NCI-H2227 treated with DMSO at 0.1 percent for 48 hours (cell line): ENCODE measurements around the gene GOLGA6A.
"Not testable (repeated sequence)": the region's sequence is repeated elsewhere in the genome, so short reads cannot be mapped to it uniquely, and the experiment has no call there.

Experiments used
- DNase-seq: peaks from one replicate; lab custom pipeline; 2025; lab: John Stamatoyannopoulos, UW

GOLGA6A gene

DNA sequence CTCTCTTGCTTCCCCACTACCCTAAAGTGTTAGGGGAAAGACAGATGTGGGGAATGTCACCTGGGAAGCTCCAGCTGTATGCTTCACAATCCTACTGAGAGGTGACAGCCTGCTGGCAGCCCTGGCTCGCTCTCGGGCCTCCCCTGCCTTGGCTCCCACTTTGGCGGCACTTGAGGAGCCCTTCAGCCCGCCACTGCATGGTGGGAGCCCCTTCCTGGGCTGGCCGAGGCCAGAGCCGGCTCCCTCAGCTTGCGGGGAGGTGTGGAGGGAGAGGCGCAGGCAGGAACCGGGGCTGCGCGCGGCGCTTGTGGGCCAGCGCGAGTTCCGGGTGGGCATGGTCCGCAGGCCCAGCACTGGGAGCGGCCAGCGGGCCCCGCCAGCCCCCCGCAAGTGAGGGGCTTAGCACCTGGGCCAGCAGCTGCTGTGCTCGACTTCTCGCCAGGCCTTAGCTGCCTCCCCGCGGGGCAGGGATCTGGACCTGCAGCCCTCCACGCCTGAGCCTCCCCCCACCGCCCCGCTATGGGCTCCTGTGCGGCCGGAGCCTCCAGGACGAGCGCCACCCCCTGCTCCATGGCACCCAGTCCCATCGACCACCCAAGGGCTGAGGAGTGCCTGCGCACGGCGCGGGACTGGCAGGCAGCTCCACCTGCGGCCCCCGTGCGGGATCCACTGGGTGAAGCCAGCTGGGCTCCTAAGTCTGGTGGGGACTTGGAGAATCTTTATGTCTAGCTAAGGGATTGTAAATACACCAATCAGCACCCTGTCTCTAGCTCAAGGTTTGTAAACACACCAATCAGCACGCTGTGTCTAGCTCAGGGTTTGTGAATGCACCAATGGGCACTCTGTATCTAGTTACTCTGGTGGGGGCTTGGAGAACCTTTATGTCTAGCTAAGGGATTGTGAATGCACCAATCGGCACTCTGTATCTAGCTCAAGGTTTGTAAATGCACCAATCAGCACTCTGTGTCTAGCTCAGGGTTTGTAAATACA lies 29.8 kb downstream of the GOLGA6A start:
- not testable (repeated sequence) for DNase-seq

DNA sequence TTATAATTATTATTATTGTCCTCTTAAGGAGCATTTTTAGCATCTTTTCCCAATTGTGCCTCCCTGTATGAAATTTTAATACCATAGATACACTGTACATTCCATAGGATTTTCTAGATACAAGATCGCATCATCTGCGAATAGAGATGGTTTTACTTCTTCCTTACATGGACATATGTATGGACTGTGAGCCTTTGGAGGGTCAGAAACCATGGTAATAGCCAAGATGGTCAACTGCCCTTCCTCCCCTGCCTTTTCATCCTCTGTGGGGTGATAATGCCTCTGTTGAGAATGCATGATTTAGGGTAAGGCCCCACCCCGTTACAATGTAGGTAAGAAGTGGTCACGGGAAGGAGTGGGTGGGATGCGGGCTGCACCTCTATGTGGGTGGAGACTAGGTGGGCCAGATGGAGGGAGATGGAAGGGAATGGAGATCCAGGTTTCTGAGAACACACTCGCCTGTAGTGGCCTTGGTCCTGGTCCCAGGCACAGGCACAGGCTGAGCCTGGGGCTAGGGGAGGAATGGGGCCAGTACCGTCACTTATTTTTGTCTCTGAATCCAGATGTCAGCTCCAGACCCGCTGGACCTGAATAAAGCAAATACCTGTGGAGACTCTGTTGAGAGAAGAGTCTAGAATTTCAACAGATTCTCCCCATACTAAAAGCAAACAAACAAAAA lies 31.7 kb downstream of the GOLGA6A start:
- no peak for DNase-seq

DNA sequence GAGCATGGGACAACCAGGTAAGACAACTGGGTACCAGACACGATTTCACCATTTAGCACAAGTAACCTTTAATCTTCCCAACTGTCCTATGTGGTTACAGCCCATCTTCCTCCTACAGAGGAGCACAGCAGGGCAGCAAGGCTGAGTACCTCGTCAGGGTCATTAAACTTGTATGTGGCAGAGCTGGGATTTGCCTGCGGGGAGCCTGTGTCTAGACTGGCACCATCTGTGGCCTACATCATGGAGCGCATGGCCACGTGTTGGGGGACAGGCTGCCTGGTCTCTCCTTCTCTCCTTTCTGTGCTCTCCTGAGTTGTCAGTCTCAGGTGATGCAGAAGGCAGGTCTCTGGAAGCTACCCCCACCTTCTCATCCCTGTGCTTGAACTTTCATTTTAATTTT lies 32.2 kb downstream of the GOLGA6A start:
- no peak for DNase-seq

GRCh38 chr15:74046275-74046674 lies 36.1 kb downstream of the GOLGA6A start:
- DNase-seq, result no peak

DNA sequence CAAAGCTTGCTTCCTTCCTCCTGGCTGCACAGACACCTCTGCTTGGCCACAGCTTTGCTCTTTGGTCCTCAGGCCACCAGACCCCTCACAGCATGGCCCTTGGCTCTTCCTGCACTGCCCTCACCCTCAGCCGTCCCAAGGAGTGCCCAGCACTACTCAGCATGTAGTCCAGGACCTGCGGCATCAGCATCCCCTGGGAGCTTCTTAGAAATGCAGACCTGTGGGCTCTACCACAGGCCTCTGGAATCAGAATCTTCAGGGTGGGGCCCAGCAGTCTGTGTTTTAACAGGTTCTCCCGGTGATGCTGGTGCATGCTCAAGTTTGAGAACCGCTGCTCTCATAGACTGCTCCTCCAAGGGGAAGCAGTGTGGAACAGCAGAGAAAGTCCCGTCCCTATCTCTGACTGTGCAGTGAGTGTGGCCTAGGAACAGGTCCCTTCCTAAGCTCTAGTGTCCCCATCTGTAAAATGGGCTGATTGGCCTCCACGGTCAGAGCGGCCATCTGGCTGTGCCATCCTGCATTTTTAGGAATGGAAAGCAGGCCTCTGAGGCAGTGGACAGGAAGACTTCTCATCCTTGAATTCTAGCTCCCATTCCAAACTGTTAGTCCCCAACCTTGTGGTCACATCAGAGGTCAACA lies 36.6 kb downstream of the GOLGA6A start:
- no peak for DNase-seq

- DNase-seq, result no peak
Observed at GRCh38 chr15:74045184-74045583, 37.2 kb downstream of the GOLGA6A start.

DNA sequence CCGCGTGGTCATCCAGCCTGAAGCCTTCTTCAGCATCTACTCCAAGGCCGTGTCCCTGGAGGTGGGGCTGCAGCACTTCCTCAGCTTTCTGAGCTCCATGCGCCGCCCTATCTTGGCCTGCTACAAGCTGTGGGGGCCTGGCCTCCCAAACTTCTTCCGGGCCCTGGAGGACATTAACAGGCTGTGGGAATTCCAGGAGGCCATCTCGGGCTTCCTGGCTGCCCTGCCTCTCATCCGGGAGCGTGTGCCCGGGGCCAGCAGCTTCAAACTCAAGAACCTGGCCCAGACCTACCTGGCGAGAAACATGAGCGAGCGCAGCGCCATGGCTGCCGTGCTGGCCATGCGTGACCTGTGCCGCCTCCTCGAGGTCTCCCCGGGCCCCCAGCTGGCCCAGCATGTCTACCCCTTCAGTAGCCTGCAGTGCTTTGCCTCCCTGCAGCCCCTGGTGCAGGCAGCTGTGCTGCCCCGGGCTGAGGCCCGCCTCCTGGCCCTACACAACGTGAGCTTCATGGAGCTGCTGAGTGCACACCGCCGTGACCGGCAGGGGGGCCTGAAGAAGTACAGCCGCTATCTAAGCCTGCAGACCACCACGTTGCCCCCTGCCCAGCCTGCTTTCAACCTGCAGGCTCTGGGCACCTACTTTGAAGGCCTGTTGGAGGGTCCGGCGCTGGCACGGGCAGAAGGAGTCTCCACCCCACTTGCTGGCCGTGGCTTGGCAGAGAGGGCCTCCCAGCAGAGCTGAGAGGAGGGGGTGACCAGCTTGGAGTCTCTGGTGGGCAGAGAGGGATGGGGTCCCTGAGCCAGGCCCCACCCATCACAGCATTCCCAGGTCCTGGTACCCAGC lies 37.9 kb downstream of the GOLGA6A start:
- DNase-seq, result no peak

- no peak for DNase-seq
Observed at GRCh38 chr15:74043425-74044266, 38.7 kb downstream of the GOLGA6A start.

DNA sequence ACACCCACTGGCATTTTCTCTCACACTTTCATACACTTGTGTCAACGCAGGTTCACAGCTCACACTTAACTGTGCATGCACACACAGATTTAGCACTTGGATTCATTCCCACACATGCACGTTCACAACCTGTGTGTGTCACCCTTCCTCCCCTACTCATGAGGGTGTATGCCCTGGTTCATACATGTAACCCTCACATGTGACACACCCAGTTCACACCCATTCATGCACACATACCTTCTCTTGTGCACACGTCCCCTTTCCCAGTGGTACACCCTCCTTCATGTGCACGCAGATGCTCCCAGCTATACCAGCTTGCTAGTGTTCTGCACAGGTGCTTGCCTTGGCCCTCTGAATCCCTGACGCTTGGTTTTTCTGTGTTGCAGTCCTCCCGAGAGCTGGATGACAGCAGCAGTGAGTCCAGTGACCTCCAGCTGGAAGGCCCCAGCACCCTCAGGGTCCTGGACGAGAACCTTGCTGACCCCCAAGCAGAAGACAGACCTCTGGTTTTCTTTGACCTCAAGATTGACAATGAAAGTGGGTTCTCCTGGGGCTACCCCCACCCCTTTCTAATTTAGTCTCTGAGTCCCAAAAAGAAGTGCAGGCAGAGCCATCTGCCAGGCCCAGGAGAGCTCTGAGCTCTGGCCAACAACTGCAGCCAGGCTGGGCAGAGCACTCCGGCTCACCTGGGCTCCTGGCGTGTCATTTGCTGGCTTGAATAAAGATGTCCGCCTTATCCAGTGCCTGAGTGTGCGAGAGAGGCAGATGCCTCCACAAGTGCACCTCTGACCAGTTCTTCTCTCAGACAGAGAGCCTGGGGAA lies 39.5 kb downstream of the GOLGA6A start:
- DNase-seq, result no peak

DNA sequence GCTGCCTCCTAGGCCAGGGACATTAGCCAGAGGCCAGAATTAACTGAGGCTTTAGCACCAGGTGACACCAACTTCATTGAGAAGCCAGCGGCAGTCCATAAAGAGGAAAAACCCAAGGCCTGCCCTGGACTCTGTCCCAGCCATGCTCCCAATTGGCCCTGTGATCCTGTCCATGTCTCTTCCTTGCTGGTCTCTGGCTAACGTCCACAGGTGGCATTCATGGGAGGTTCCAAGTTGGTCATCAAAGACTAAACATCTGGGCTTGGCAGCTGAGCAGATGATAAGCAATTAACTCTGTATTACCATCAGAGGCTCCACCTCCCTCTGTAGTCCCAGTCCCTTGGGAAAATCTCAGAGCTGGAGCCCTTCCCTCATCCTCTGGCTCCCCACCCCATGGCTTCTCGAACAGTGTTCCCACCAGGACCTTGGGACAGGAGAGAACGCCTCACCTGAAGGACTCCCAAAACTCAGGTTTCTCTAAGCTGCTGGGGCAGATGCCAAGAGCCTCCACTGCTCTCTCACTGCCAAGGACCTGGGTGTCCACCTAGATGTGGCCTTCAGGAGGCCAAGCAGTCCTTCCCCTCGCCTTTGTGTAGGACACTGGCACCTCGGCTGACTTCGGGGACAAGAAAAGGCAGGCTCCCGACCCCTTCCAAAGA lies 40.4 kb downstream of the GOLGA6A start:
- DNase-seq, result no peak

GRCh38 chr15:74041311-74041756 lies 41.0 kb downstream of the GOLGA6A start:
- no peak for DNase-seq

- DNase-seq, result no peak
Observed at GRCh38 chr15:74040109-74040850, 42.1 kb downstream of the GOLGA6A start.

DNA sequence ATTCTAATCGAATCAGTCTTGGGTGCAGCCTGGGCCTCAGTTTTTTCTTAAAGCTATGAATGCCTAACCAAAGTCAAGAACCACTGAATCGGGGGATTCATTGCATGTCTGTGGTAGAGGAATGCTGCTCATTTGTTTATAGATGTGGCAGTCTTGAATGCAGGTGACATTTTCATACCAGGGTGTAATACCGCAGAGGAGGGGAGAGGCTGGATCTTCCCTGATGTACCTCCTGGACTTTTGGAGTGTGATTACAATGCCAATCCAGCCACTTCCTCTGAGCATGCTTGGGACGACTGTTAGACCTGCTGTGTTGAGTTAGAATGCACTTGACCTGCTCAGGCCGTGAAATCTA lies 42.7 kb downstream of the GOLGA6A start:
- DNase-seq, result no peak

DNA sequence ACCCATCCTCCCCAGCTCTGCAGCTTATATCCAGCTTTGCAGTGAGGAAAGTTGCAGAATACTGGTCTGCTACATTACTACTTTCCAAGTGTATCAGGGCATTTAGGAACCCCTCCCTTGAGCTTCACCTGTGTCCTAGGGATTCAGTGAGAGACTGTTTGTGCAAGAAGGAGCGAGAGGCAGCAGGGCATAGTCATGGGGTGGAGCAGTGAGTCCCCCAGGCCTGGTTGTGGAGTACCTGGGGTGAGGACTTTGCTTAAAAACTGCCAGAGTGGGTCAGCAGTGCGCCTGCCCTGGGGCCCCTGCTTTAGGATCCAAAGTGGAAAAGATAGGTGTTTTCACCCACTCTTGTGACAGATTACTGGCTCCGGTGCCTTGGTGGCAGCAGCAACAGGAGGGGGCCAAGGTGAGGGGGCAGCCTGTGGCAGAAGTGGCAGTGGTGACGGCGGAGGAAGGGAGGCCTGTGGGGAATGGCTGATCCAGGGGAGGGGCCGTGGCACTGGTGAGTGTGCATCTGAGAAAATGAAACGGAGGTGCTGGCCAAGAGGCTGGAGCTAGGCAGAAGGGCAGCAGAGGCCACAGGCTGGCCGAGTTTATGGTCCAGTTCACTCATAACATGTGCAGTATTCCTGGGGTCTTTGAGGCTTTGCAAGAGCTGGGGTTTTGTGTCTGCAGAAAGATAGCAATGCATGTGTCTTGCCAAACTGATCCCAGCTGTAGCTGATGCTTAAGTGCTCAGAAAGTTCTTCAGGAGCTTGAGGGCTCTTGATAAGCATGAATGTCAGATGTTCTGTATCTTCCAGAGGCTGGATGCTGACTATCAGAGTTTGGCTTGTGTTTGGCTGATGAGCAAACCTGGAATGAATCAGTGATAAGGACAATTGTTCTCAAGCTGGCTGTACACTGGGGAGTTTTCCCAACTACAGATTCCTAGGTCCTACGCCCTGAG lies 43.4 kb downstream of the GOLGA6A start:
- no peak for DNase-seq

DNA sequence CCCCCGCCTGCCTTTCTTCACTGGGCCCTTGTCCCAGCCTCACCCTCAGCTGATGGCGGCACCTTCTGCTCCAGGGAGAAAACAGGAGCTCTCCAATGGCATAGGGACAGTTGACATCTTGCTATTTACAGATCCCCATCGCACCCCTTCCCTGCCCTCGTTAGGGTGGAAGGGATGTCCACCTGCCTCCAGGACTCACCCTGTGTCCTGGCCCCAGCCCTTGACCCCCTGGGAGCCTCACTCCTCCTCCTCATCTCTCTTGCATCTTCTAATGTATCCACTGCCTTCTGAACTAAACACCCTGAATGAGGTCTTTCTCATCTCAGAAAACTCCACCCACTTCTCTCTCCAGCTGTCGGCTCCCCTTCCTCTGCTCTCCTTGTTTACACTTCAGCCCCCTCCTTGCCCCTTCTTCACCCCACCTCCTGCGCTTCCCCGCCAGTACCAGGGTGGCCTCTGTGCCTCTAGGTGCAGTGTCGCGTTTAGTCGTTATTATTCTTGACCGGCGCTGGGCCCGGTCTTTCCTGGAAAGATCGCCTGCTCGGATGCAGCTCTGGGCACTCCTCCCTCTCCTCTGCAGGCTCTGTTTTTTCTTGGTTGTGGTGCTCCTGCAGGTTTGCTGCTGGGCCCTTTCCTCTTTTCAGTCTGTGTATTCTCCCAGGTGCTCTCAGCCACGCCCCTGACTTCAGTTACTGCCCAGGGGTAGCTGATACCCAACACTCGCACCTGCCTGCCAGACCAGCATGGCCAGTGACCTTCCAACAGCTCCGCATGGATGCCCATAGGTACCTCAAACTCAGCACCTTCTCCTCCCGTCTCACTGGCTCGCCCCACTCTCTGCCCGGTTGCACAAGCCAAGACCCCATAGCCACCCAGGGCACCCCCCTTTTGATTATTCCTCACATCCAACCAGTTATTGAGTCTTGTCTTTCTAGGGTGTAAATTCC lies 44.9 kb downstream of the GOLGA6A start:
- DNase-seq, result peak; percentile 5
